22Rv1 (cell line): ENCODE measurements around the gene OR11H6.
"Not testable (repeated sequence)": the region's sequence is repeated elsewhere in the genome, so short reads cannot be mapped to it uniquely, and the experiment has no call there.

ENCODE experiments used
- H3K27ac ChIP-seq: fragments of 450-650 bp; 2 replicates; pipeline ENCODE4 v1.5.1; 2017
- ZFX ChIP-seq: fragments of 450-650 bp; IDR thresholded peaks from 2 replicates; pipeline ENCODE4 v1.6.1; 2017; ENCODE audit warnings: antibody characterized with exemption, borderline replicate concordance
- TF ChIP-seq, protein P1 (sequence below): fragments of 450-650 bp; IDR thresholded peaks from 2 replicates; pipeline ENCODE4 v1.5.1; 2017; ENCODE audit warnings: mild to moderate bottlenecking

OR11H6 gene

DNA sequence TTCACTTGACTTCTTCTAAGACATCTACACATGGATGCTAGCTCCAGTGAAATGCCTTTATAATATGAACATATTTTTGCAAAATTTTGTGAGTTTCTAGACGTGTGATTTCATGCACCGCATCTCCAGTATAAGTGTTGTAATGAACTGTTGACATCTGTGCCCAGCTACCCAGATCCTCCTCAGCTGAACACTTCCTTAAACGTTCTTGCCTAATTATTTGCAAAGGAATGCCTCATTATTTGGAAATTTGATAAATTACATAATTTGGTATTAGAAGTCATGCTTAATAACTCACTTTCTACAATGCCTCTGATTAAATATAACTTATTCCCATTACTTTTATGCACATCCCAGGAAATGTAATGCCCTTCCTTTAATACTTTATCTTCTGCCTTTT is 18.8 kb upstream of the OR11H6 start:
- TF ChIP-seq ZFX, result no peak
- TF ChIP-seq, protein P1, sequence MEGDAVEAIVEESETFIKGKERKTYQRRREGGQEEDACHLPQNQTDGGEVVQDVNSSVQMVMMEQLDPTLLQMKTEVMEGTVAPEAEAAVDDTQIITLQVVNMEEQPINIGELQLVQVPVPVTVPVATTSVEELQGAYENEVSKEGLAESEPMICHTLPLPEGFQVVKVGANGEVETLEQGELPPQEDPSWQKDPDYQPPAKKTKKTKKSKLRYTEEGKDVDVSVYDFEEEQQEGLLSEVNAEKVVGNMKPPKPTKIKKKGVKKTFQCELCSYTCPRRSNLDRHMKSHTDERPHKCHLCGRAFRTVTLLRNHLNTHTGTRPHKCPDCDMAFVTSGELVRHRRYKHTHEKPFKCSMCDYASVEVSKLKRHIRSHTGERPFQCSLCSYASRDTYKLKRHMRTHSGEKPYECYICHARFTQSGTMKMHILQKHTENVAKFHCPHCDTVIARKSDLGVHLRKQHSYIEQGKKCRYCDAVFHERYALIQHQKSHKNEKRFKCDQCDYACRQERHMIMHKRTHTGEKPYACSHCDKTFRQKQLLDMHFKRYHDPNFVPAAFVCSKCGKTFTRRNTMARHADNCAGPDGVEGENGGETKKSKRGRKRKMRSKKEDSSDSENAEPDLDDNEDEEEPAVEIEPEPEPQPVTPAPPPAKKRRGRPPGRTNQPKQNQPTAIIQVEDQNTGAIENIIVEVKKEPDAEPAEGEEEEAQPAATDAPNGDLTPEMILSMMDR, result no peak
- H3K27ac ChIP-seq, result no peak overlapping the region

DNA sequence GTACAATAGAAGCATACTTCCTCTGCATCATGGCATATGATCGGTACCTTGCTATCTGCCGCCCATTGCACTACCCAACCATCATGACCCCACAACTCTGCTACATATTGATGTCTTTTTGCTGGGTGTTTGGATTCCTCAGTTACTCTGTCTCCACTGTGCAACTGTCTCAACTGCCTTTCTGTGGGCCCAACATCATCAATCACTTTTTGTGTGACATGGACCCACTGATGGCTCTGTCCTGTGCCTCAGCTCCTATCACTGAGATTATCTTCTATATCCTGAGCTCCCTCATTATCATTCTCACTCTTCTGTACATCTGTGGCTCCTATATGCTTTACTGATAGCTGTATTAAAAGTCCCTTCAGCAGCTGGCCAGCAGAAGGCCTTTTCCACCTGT is 13.9 kb upstream of the OR11H6 start:
- no peak overlapping the region for H3K27ac ChIP-seq
- TF ChIP-seq, protein P1, result no peak
- no peak for TF ChIP-seq ZFX

DNA sequence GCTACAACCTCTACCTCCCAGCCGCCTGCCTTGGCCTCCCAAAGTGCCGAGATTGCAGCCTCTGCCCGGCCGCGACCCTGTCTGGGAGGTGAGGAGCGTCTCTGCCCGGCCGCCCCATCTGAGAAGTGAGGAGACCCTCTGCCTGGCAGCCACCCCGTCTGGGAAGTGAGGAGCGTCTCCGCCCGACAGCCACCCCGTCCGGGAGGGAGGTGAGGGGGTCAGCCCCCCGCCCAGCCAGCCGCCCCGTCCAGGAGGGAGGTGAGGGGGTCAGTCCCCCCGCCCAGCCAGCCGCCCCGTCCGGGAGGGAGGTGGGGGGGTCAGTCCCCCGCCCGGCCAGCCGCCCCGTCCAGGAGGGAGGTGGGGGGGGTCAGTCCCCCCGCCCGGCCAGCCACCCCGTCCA is 11.1 kb upstream of the OR11H6 start:
- not testable (repeated sequence) for H3K27ac ChIP-seq

DNA sequence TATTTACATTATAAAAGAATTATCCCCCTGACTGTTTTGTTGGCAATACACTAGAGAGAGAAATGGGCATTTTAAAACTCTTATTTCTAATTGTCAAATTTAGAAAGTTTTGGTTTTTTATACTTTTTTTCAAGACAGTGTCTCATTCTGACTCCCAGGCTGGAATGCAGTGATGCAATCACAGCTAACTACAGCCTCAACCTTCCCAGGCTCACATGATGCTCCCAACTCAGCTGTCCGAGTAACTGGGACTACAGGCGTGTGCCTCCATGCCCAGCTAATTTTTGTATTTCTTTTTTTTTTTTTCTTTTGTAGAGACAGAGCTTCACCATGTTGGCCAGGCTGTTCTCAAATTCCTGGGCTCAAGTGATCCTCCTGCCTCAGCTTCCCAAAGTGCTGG is 8.3 kb upstream of the OR11H6 start:
- TF ChIP-seq, protein P1, result no peak
- TF ChIP-seq ZFX, result no peak
- H3K27ac ChIP-seq, result no peak overlapping the region

DNA sequence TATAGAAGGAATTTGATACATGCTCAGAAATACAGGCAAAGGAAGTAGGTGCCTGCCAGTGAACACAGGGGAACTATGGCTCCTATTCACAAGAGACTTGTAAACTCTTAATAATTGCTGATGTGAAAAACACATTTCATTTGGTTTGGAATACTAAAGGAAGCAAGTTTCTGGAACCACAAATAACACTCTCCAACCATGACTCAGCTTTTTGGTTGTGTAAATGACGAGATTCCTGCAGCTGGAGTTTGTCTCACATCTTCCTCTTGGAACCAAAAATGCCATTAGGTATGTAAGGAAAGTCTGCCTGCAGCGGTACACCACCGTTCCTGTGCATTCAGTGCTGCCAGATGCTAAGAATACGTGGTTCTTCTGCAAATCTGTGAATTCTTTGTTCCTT is 4.5 kb upstream of the OR11H6 start:
- no peak overlapping the region for H3K27ac ChIP-seq
- no peak for TF ChIP-seq ZFX
- TF ChIP-seq, protein P1, result no peak

DNA sequence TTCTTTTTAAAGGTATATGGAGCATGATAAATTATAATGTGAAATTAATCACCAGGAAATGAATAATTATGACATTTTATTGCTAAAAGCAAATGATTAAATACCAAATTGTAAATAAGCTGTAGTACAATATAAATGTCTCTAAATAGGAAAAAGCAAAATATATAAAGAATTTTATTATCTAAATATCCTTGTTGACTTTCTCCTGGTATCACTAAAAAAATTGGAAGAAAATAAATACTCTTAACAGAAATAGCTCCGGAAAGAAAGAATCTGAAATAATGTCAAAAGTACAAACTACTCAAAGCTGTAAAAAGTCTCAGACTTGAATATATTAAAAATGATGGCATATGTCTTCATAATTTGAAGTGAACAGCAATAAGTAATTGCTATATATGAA is 5.2 kb downstream of the OR11H6 start, which contains the start of gene OR11H7:
TSS of gene OR11H7 (plus strand) at position 301 of the 400 bp plus-strand sequence.
- no peak within 1 kb of the TSS for H3K27ac ChIP-seq
- TF ChIP-seq, protein P1, result no peak
- TF ChIP-seq ZFX, result no peak

DNA sequence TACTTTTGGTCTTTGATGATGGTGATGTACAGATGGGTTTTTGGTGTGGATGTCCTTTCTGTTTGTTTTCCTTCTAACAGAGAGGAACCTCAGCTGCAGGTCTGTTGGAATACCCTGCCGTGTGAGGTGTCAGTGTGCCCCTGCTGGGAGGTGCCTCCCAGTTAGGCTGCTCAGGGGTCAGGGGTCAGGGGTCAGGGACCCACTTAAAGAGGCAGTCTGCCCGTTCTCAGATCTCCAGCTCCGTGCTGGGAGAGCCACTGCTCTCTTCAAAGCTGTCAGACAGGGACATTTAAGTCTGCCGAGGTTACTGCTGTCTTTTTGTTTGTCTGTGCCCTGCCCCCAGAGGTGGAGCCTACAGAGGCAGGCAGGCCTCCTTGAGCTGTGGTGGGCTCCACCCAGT is 11.9 kb downstream of the OR11H6 start:
- H3K27ac ChIP-seq, result not testable (repeated sequence)

DNA sequence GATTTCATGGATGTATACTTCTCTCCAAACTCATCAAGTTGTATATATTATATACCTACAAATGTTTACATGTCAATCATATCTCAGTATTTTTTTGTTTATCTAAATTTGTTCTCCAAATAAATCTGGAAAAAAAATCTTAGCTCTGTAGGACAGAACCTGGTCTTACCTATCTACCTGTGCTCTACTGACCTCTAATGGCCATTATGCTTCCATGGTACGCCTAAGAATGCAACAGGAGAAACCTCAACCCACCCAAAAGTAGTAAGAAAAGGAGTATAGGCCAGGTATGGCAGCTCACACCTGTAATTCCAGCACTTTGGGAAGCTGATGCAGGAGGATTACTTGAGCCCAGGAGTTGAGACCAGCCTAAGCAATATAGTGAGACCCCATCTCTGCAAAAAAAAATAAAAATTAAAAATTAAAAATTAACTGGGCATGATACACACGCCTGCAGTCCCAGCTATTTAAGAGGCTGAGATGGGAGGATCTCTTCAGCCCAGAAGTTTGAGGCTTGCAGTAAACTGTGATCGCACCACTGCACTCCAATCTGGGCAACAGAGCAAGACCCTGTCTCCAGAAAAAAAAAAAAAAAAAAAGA is 24.2 kb downstream of the OR11H6 start:
- TF ChIP-seq ZFX, result no peak
- TF ChIP-seq, protein P1, result peak; percentile 82
- H3K27ac ChIP-seq, result no peak overlapping the region
